Stimulated activated CD4-positive, alpha-beta T cell treated with anti-CD3 and anti-CD28 coated beads, Interleukin-4, amount 100 ng/mL, for 4 hours (primary cell): ENCODE results near the gene BATF3.
"Not testable (repeated sequence)": the region's sequence is repeated elsewhere in the genome, so short reads cannot be mapped to it uniquely, and the experiment has no call there.

Experiments used
- DNase-seq, 2 experiments: peaks; one replicate each; pipeline ENCODE4 v3.0.0-alpha.2; 2020

Gene BATF3

GRCh38 chr1:212652609-212653008 lies 47.0 kb downstream of the BATF3 start:
- DNase-seq = no peak

GRCh38 chr1:212651977-212652376 lies 47.7 kb downstream of the BATF3 start:
- DNase-seq = no peak

- no peak for DNase-seq
Observed at GRCh38 chr1:212651521-212651920, 48.1 kb downstream of the BATF3 start.

GRCh38 chr1:212650228-212650627 lies 49.4 kb downstream of the BATF3 start:
- DNase-seq = no peak

GRCh38 chr1:212649020-212649419 lies 50.6 kb downstream of the BATF3 start:
- DNase-seq = no peak

GRCh38 chr1:212648431-212648830 lies 51.2 kb downstream of the BATF3 start:
- no peak for DNase-seq

- no peak for DNase-seq
Observed at GRCh38 chr1:212647004-212647403, 52.6 kb downstream of the BATF3 start.

- no peak for DNase-seq
Observed at GRCh38 chr1:212646588-212646987, 53.1 kb downstream of the BATF3 start.

GRCh38 chr1:212645546-212646543 lies 53.8 kb downstream of the BATF3 start:
- no peak for DNase-seq

GRCh38 chr1:212644866-212645545 lies 54.6 kb downstream of the BATF3 start:
- DNase-seq = no peak

- no peak for DNase-seq
Observed at GRCh38 chr1:212643877-212644276, 55.8 kb downstream of the BATF3 start.

- no peak for DNase-seq
Observed at GRCh38 chr1:212641956-212642355, 57.7 kb downstream of the BATF3 start.

GRCh38 chr1:212640223-212640878 lies 59.3 kb downstream of the BATF3 start:
- no peak for DNase-seq

- DNase-seq = not testable (repeated sequence)
Observed at GRCh38 chr1:212639524-212639923, 60.1 kb downstream of the BATF3 start.

- no peak for DNase-seq
Observed at GRCh38 chr1:212638492-212639151, 61.0 kb downstream of the BATF3 start.

GRCh38 chr1:212637902-212638301 lies 61.7 kb downstream of the BATF3 start:
- no peak for DNase-seq
